Liver (tissue), 9 donors: Measurements from ENCODE around the gene PDXK. TPM values are rescaled to one million over a fixed set of nuclear protein-coding genes. Genes with fewer than 3 reads are reported as not detected.

Source experiments
- DNase-seq: peaks from one replicate; pipeline ENCODE4 v3.0.0-alpha.2; 2017; ENCODE audit warnings: low spot score
- H3K27ac ChIP-seq, 2 donors: one replicate each; pipeline ENCODE4 v1.7.0; 2013; ENCODE audit warnings: inconsistent platforms in 2 of 2, low read length in 2 of 2, control low read depth in 1 of 2, low read depth in 1 of 2, mild to moderate bottlenecking in 1 of 2
- H3K27me3 ChIP-seq, 4 donors: one replicate each; pipeline versions ENCODE4 v1.6.1 to v1.7.0; 2013; ENCODE audit warnings: low read length in 3 of 4, inconsistent platforms in 1 of 4, mild to moderate bottlenecking in 1 of 4, moderate library complexity in 1 of 4; ENCODE audit not compliant: control insufficient read depth in 4 of 4, insufficient read depth in 4 of 4
- H3K36me3 ChIP-seq, 4 donors: one replicate each; pipeline versions ENCODE4 v1.6.1 to v1.7.0; 2013; ENCODE audit warnings: low read length in 3 of 4, mild to moderate bottlenecking in 3 of 4, low read depth in 1 of 4, moderate library complexity in 1 of 4; ENCODE audit not compliant: control insufficient read depth in 4 of 4, insufficient read depth in 3 of 4
- H3K4me1 ChIP-seq, 4 donors: one replicate each; pipeline versions ENCODE4 v1.6.1 to v1.7.0; 2013; ENCODE audit warnings: low read length in 3 of 4, mild to moderate bottlenecking in 3 of 4, moderate library complexity in 1 of 4; ENCODE audit not compliant: control insufficient read depth in 4 of 4, insufficient read depth in 4 of 4
- H3K4me3 ChIP-seq, 3 donors: one replicate each; pipeline versions ENCODE4 v1.6.1 to v1.7.0; 2013; ENCODE audit warnings: low read length in 3 of 3, control low read depth in 1 of 3, low read depth in 1 of 3, mild to moderate bottlenecking in 1 of 3
- H3K9ac ChIP-seq, 2 donors: one replicate each; pipeline ENCODE4 v1.7.0; 2013; ENCODE audit warnings: low read length in 2 of 2, mild to moderate bottlenecking in 2 of 2, moderate library complexity in 2 of 2, control low read depth in 1 of 2, low read depth in 1 of 2
- H3K9me3 ChIP-seq, 4 donors: one replicate each; pipeline versions ENCODE4 v1.6.1 to v1.7.0; 2013; ENCODE audit warnings: low read length in 3 of 4; ENCODE audit not compliant: control insufficient read depth in 4 of 4
- CTCF ChIP-seq: fragments of 150-350 bp; IDR thresholded peaks from 2 replicates; pipeline ENCODE4 v1.5.1; 2017; ENCODE audit warnings: improper control_type of control experiment, low read depth, low read length; ENCODE audit not compliant: missing input control
- EGR1 ChIP-seq, 2 donors: IDR thresholded peaks; 2 replicates each; pipeline ENCODE4 v1.6.1; 2016 to 2018; ENCODE audit warnings: antibody characterized with exemption in 2 of 2, low read depth in 2 of 2
- FOXA1 ChIP-seq: IDR thresholded peaks from 2 replicates; pipeline ENCODE4 v1.6.1; 2016; ENCODE audit warnings: antibody characterized with exemption
- HNF4A ChIP-seq, 2 donors: conservative IDR thresholded peaks; 2 replicates each; pipeline ENCODE4 v1.6.1; 2016; ENCODE audit warnings: antibody characterized with exemption in 2 of 2, mild to moderate bottlenecking in 2 of 2
- HNF4G ChIP-seq: IDR thresholded peaks from 2 replicates; pipeline ENCODE4 v1.6.1; 2016; ENCODE audit warnings: antibody characterized with exemption
- JUND ChIP-seq, 2 donors: IDR thresholded peaks; 2 replicates each; pipeline ENCODE4 v1.6.1; 2016; ENCODE audit warnings: antibody characterized with exemption in 2 of 2
- MAX ChIP-seq: IDR thresholded peaks from 2 replicates; pipeline ENCODE4 v1.6.1; 2016; ENCODE audit warnings: antibody characterized with exemption
- NR2F2 ChIP-seq: IDR thresholded peaks from 2 replicates; pipeline ENCODE4 v1.6.1; 2016; ENCODE audit warnings: antibody characterized with exemption
- RAD21 ChIP-seq, 2 donors: IDR thresholded peaks; 2 replicates each; pipeline ENCODE4 v1.6.1; 2016; ENCODE audit warnings: antibody characterized with exemption in 2 of 2, mild to moderate bottlenecking in 2 of 2
- REST ChIP-seq: IDR thresholded peaks from 2 replicates; pipeline ENCODE4 v1.6.1; 2016; ENCODE audit warnings: antibody characterized with exemption, mild to moderate bottlenecking
- RXRA ChIP-seq, 2 donors: IDR thresholded peaks; 2 replicates each; pipeline ENCODE4 v1.6.1; 2017 to 2018; ENCODE audit warnings: antibody characterized with exemption in 2 of 2, mild to moderate bottlenecking in 1 of 2
- YY1 ChIP-seq: IDR thresholded peaks from 2 replicates; pipeline ENCODE4 v1.6.1; 2016; ENCODE audit warnings: antibody characterized with exemption, mild to moderate bottlenecking
- ZBTB33 ChIP-seq: IDR thresholded peaks from 2 replicates; pipeline ENCODE4 v1.6.1; 2016; ENCODE audit warnings: antibody characterized with exemption
- WGBS: extraction: QIAGEN DNeasy Blood & Tissue Kit; methylation state at CpG from one replicate; pipeline ENCODE4 v1.1.7; 2013; 5-methylcytosine and 5-hydroxymethylcytosine counted together
- polyA plus RNA-seq, 2 donors: library from polyadenylated mRNA; stranded (reverse) in 1 of 2; unstranded in 1 of 2; fragments of 200-250 nt in 1 of 2; fragments of >200 nt in 1 of 2; fragmentation: Nextera tagmentation in 1 of 2; extraction: Ambion mirVana in 1 of 2; gene quantifications; one replicate each; pipeline versions ENCODE4 v1.2.1 to v1.2.3, GENCODE V29; 2013 to 2015
- total RNA-seq, 2 donors: library from RNA; depleted of rRNA; stranded (reverse); fragments of >200 nt; gene quantifications; one replicate each; pipeline ENCODE4 v1.2.3, GENCODE V29; 2014
- donor health status: healthy.
- donor health status: healthy.
- donor health status: healthy.
- donor health status: healthy.
- donor health status: healthy.

PDXK gene
- total and polyA plus RNA-seq, 4 donors: 20.5 to 104 (median 34.9) TPM

- H3K4me3 ChIP-seq: no peak overlapping the region
- H3K27ac ChIP-seq: no peak overlapping the region
- no peak for DNase-seq
- H3K9me3 ChIP-seq: no peaks in the 10 kb centered on the region
- H3K36me3 ChIP-seq: peaks cover 5 to 27% (median 18%) of the 10 kb centered on the region in 4 donors
- TF ChIP-seq JUND (IDR thresholded peaks at IDR 0.05) (no peak), CTCF (no peak), RAD21 (IDR thresholded peaks at IDR 0.05) (no peak), REST (no peak), ZBTB33 (no peak), NR2F2 (no peak), RXRA (IDR thresholded peaks at IDR 0.05) (no peak), EGR1 (IDR thresholded peaks at IDR 0.05; ENCODE audit: low read depth in 2 of 2) (no peak), HNF4A (conservative IDR thresholded peaks at IDR 0.05) (no peak), HNF4G (no peak), YY1 (no peak), MAX (no peak)
- no peak overlapping the region for H3K9ac ChIP-seq
- H3K27me3 ChIP-seq: no peaks in the 10 kb centered on the region
- 77% methylated on average over 24 of the region's 28 CpGs for WGBS
- H3K4me1 ChIP-seq: peaks cover 7 to 20% (median 16%) of the 10 kb centered on the region in 4 donors
Observed at GRCh38 chr21:43741423-43742096, 22.6 kb downstream of the PDXK start.

- no peaks in the 10 kb centered on the region for H3K4me1 ChIP-seq
- no peaks in the 10 kb centered on the region for H3K9me3 ChIP-seq
- no peaks in the 10 kb centered on the region for H3K27me3 ChIP-seq
- H3K36me3 ChIP-seq: peaks cover 13 to 41% (median 21%) of the 10 kb centered on the region in 4 donors
- H3K4me3 ChIP-seq: no peak overlapping the region
- TF ChIP-seq HNF4G: no peak
- TF ChIP-seq FOXA1: no peak
- TF ChIP-seq EGR1 (IDR thresholded peaks at IDR 0.05; ENCODE audit: low read depth in 2 of 2): no peak
- DNase-seq: no peak
- no peak overlapping the region for H3K9ac ChIP-seq
- H3K27ac ChIP-seq: no peak overlapping the region
- 97% methylated on average over 8 of the region's 8 CpGs for WGBS
Observed at GRCh38 chr21:43743947-43744346, 25.0 kb downstream of the PDXK start.
